ENCODE measurements around the gene MAP3K13. TPM values are rescaled to one million over a fixed set of nuclear protein-coding genes. Genes with fewer than 3 reads are reported as not detected.

The MAP3K13 gene
- total RNA-seq, 1 experiment from 2014 or later: 10.6 TPM

DNA sequence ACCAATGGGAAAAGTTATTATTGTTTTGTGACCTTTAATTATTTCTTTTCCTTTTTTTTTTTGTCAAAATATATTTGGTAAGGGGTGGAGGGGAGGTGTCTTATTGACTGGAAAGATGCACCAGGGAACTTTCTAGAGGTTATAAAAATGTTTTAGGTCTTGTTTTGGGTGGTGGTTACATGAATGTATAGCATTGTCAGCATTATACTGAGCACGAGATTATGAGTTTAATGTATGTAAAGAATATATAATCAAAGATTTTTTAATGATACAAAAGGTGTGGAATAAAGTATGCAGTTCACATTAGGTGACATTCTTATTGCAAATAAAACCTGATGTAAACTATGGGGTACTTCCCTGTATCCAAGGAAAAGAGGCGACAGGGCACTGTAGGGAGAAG lies 23.0 kb upstream of the MAP3K13 start:
- Histone ChIP-seq H3K9ac (ENCODE audit: extremely low read depth, insufficient read length, low read length) (no peak overlapping the region), H2BK120ac (ENCODE audit: low read depth, low read length, poor library complexity, severe bottlenecking) (no peak overlapping the region), H3T11ph (ENCODE audit: low read length) (no peak overlapping the region), H3K56ac (ENCODE audit: insufficient read length, low read depth, low read length) (no peak overlapping the region), H2AK5ac (ENCODE audit: insufficient read length, low read length) (no peak overlapping the region), H3K18ac (ENCODE audit: insufficient read length, low read depth, low read length) (no peak overlapping the region), H3K27ac (ENCODE audit: insufficient read length, low read depth, low read length) (no peak overlapping the region), H3K4me2 (ENCODE audit: insufficient read depth, insufficient read length, low read length) (no peak overlapping the region), H4K91ac (ENCODE audit: insufficient read length, low read depth, low read length) (no peak overlapping the region), H2BK12ac (ENCODE audit: insufficient read length, low read depth, low read length) (no peak overlapping the region), H4K8ac (replicated peaks; ENCODE audit: insufficient read length, low read depth, low read length) (no peak overlapping the region), H2BK15ac (ENCODE audit: low read depth, low read length) (no peak overlapping the region), H3K14ac (ENCODE audit: insufficient read depth, low read length) (no peak overlapping the region), H3K79me1 (ENCODE audit: insufficient read depth, low read depth, low read length, poor library complexity, severe bottlenecking) (no peaks in the 10 kb centered on the region), H3K4me1 (ENCODE audit: insufficient read depth, low read length) (no peaks in the 10 kb centered on the region), H4K5ac (ENCODE audit: insufficient read length, low read depth, low read length) (no peak overlapping the region), H3K9me3 (ENCODE audit: control insufficient read depth, low read depth, low read length) (no peaks in the 10 kb centered on the region), H2AFZ (ENCODE audit: low read length) (no peak overlapping the region), H2BK5ac (ENCODE audit: insufficient read length, low read length) (no peak overlapping the region), H3K4ac (ENCODE audit: low read depth, low read length) (no peak overlapping the region), H3K79me2 (ENCODE audit: insufficient read depth, low read length) (no peaks in the 10 kb centered on the region), H3K23ac (ENCODE audit: insufficient read length, low read depth, low read length) (no peak overlapping the region), H3K27me3 (ENCODE audit: insufficient read depth, low read length) (no peaks in the 10 kb centered on the region), H3K23me2 (ENCODE audit: insufficient read length, low read depth, low read length, poor library complexity, severe bottlenecking) (no peaks in the 10 kb centered on the region), H2BK20ac (ENCODE audit: low read depth, low read length, poor library complexity, severe bottlenecking) (no peak overlapping the region), H4K20me1 (ENCODE audit: control insufficient read depth, insufficient read depth, insufficient read length) (no peaks in the 10 kb centered on the region)
- 100% methylated on average over 1 of the region's 2 CpGs for WGBS (ENCODE audit: extremely low coverage, insufficient read length, low lambda C conversion rate)
- Mint-ChIP-seq H3K27ac (no peak overlapping the region), H3K27me3 (ENCODE audit: low read depth) (peaks cover 2% of the 10 kb centered on the region), H3K4me1 (no peaks in the 10 kb centered on the region), H3K36me3 (ENCODE audit: insufficient read depth in 1 of 3, low read depth in 3 of 3) (no peaks in the 10 kb centered on the region; a peak in 1 of 7 replicates), H3K4me3 (no peak overlapping the region), H3K9me3 (no peaks in the 10 kb centered on the region; a peak in 1 of 5 replicates)
- TF ChIP-seq, protein P1, sequence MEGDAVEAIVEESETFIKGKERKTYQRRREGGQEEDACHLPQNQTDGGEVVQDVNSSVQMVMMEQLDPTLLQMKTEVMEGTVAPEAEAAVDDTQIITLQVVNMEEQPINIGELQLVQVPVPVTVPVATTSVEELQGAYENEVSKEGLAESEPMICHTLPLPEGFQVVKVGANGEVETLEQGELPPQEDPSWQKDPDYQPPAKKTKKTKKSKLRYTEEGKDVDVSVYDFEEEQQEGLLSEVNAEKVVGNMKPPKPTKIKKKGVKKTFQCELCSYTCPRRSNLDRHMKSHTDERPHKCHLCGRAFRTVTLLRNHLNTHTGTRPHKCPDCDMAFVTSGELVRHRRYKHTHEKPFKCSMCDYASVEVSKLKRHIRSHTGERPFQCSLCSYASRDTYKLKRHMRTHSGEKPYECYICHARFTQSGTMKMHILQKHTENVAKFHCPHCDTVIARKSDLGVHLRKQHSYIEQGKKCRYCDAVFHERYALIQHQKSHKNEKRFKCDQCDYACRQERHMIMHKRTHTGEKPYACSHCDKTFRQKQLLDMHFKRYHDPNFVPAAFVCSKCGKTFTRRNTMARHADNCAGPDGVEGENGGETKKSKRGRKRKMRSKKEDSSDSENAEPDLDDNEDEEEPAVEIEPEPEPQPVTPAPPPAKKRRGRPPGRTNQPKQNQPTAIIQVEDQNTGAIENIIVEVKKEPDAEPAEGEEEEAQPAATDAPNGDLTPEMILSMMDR (conservative IDR thresholded peaks at IDR 0.05): no peak
- no peak for DNase-seq

All from H9 (cell line).